GM18526 (cell line): ENCODE measurements around the gene RND3.

ENCODE experiments used
- POLR2A ChIP-seq: IDR thresholded peaks from 3 replicates; pipeline ENCODE4 v1.6.1; 2011; ENCODE audit not compliant: insufficient read length; ENCODE audit errors: extremely low read depth

Gene RND3

GRCh38 chr2:150482667-150483400, 4.6 kb downstream of the RND3 start:
- TF ChIP-seq POLR2A: no peak

- no peak for TF ChIP-seq POLR2A
These were observed 5.4 kb downstream of the RND3 start for GRCh38 chr2:150482111-150482510.

- no peak for TF ChIP-seq POLR2A
These were observed 6.3 kb downstream of the RND3 start for GRCh38 chr2:150480971-150481830.

- TF ChIP-seq POLR2A: no peak
These were observed 7.2 kb downstream of the RND3 start for GRCh38 chr2:150480241-150480640.

- TF ChIP-seq POLR2A: no peak
These were observed 8.2 kb downstream of the RND3 start for GRCh38 chr2:150479075-150479915.

GRCh38 chr2:150478200-150478974, 9.1 kb downstream of the RND3 start:
- TF ChIP-seq POLR2A: no peak

- TF ChIP-seq POLR2A: no peak
These were observed 10.1 kb downstream of the RND3 start for GRCh38 chr2:150477347-150477746.

DNA sequence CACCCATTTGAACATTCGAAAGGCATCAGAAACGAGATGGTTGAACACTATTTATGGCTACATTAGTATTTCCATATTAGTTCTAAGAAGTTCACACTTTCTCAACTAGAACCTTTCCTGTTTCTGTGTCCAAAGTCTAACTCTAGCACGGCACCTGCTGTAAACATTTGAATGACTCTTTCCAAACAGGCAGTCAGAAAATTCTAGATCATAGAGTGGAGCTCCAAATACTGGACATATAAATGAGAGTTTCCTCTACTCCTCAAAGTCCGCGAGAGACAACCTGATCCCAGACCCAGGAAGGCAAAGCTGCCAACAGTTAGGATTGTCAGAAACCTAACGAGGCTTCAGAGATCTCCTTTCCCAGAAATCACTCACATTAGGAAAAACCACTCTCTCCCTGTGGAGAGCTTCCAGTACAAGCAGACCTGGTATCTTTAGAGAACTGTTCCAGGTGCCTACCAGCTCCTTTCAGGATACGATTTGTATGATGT, 10.6 kb downstream of the RND3 start:
- no peak for TF ChIP-seq POLR2A

GRCh38 chr2:150476286-150476685, 11.2 kb downstream of the RND3 start:
- TF ChIP-seq POLR2A: no peak

DNA sequence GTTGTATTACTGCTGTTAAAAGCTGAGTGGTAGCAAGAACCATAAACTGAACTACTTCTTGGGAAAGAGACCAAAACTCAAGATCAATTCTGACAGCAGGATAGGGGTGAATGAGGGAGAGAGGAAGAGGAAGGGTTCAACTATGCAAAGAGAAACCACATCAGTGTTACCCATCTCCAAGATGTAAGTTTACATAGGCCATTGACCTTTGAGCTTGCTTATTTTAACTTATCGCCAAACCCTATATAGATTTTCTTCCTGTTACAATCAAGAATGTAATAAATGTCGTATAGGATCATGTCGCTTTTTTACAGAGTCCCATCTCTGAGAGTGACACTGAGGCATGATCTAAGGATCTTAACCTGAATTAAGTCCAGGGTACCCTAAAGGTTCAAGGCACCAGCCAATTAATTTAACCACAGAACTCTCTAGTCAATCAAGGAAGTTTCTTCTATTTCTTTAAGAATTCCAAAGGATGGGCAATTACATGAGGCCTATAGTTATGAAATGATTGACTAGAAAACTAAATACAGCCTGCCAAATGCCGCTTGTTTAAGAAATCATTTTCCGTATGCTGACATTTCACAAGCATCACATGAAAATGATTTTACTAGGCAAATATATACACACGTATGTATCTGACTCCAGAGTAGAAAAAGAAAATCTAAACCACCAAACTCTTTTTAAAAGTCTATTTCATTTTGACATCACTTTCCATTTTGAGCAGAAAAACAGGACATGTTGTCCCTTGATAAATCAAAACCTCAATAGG, 11.8 kb downstream of the RND3 start:
- TF ChIP-seq POLR2A: no peak

DNA sequence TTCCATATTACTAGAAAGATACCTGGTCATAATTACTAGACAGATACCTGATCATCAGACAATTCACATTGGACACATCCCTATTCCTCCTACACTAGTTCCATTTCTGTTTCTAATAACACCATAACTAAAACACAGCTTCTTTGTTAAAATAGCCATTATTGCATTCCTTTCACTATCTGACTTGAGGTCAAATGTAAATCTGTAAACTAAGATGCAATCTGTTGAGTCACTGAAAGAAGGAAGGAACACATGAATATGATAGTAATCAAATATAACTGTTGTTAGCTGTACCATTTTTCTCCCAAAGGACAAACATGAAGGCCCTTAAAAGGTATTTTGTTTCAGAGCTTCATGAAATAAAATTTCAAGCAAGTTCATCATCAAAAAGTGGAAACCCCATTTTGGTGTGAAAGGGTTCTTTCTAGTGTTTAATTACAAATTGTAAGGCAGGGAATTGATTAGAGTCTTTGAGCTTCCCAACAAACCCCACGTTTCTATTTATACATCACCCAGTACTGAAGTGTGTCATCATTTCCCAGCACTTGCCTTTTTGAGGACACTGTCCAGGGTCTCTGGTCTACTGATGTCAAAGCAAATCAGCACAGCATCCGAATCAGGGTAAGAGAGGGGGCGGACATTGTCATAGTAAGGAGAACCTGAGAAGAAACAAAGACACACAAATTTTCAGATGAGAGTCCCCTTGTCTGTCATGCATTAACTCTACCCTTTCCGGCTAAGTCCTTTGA, 13.0 kb downstream of the RND3 start:
- TF ChIP-seq POLR2A: no peak

GRCh38 chr2:150473767-150474166, 13.7 kb downstream of the RND3 start:
- no peak for TF ChIP-seq POLR2A

DNA sequence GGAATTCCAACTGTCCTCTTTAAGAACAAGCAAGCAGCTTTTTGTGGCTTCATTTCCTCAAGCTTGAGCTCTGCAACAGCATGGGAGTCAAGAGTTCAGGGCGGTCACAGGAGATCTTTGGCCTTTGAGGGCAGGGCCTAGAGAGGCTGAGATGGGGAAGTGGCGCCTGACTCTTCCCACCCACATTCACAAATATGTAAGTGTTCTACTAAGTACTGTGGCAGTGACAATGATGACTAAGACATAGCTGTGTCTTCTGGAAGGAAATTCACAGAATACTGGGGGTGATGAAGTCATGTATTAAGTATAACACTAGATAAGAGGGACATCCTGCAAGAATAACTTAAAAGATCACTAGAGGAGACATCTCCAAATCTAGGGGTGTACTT, 15.0 kb downstream of the RND3 start:
- TF ChIP-seq POLR2A: no peak

DNA sequence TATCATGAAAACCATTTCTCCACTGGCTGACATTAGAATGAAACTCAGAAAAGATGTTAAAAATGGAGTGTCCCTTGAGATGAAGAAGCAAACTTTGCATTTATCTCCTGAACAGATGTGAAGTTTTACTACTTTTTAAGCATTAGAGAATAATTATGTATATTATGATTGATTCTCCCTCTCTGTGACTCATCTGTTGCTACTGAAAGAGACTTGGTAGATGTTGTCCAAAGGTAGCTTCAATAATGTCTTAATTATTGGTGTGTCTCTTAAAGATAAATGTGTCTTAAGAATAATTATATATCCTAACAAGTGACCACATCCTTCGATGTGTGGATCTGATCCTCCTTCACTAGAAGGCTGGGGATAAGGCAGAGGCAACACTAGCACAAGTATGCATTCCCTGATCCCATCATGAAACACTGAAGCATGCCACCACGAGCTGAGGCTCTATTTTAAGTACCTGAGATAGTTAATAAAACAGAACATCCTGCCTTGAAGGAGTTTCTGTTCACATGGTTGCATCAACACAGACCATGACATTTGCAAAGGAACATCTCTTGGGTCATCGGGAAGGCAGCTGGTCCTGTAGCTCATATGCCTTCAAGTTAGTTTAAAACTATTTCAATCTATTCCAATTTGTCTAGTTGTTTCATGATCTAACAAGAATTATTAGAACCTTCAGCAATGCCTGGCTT, 15.5 kb downstream of the RND3 start:
- no peak for TF ChIP-seq POLR2A
